Activated CD4-positive, alpha-beta T cell treated with anti-CD3 and anti-CD28 coated beads for 36 hours (primary cell): ENCODE measurements around the gene TREML2. TPM values are rescaled to one million over a fixed set of nuclear protein-coding genes. Genes with fewer than 3 reads are reported as not detected.
A peak's percentile ranks its signal among the peaks of the same experiment; 100 is the strongest.

Experiments
- ATAC-seq: fragments of 200-7000 bp; cut with Tn5 transposase; one replicate; pipeline ENCODE4 v1.10.0; 2021; ENCODE audit warnings: mild to moderate bottlenecking, moderate library complexity
- CTCF ChIA-PET: fragments of 350-600 bp; sonication (Branson Sonifier 250); formaldehyde crosslinking; loops from one replicate; lab custom pipeline; 2021; ENCODE audit warnings: antibody characterized with exemption; lab: Charles Lee
- POLR2A ChIA-PET: fragments of 350-600 bp; sonication (Branson Sonifier 250); formaldehyde crosslinking; loops from one replicate; lab custom pipeline; 2021; ENCODE audit warnings: antibody characterized with exemption, inconsistent platforms; lab: Charles Lee
- DNase-seq: peaks from one replicate; pipeline ENCODE4 v3.0.0-alpha.2; 2020
- H3K27ac Mint-ChIP-seq: one replicate; pipeline ENCODE4 v1.8.0; 2021; ENCODE audit warnings: mixed read lengths
- H3K27me3 Mint-ChIP-seq: one replicate; pipeline ENCODE4 v1.8.0; 2021; ENCODE audit warnings: mixed read lengths
- H3K36me3 Mint-ChIP-seq: one replicate; pipeline ENCODE4 v1.8.0; 2021; ENCODE audit warnings: low read depth, mixed read lengths
- H3K4me1 Mint-ChIP-seq: one replicate; pipeline ENCODE4 v1.8.0; 2021; ENCODE audit warnings: mixed read lengths
- H3K4me3 Mint-ChIP-seq: one replicate; pipeline ENCODE4 v1.8.0; 2021; ENCODE audit warnings: mild to moderate bottlenecking, moderate library complexity, mixed read lengths
- H3K9me3 Mint-ChIP-seq: one replicate; pipeline ENCODE4 v1.8.0; 2021; ENCODE audit warnings: low read depth, mixed read lengths
- intact Hi-C, 2 experiments: fragments of 100-400 bp; cut with DNase I in 1 of 2; cut with micrococcal nuclease in 1 of 2; formaldehyde crosslinking; loops; one replicate each; pipeline versions ENCODE4 v1.14.2 to v1.15.1; 2022 to 2024; cut with DNase I, micrococcal nuclease
- total RNA-seq, 2 experiments: library from RNA; stranded (reverse); gene quantifications; one replicate each; pipeline ENCODE4 v1.2.3, GENCODE V29; 2021

TREML2 gene
- total RNA-seq, 2 experiments from 2014 or later = 7.1 to 8.2 TPM

DNA sequence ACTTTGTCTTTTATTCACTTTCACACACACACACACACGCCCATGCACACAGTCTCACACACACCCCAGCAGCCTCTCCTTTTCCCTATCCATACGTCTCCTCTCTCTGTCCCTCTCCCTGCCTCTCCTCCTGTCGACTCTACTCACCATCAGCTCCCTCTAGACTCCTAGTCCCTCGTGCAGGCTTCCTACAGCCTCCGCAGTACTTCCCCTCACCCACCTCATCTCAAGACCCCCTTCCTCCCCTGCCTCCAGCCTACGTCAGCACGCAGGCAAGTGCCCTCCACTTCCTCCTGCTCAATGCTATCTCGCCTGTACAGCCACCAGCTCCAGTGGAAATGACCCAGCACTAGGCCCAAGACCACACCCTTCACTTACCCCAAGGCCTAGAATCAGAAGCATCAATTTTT, 820 bp upstream of the TREML2 start:
- peaks cover 2% of the 10 kb centered on the region for H3K36me3 Mint-ChIP-seq
- H3K9me3 Mint-ChIP-seq = no peaks in the 10 kb centered on the region
- peaks cover 52% of the 10 kb centered on the region for H3K4me1 Mint-ChIP-seq
- peak overlapping the region; percentile 93 for H3K27ac Mint-ChIP-seq
- no peaks in the 10 kb centered on the region for H3K27me3 Mint-ChIP-seq
- ATAC-seq = no peak
- no peak for DNase-seq
- ChIA-PET POLR2A (no interaction called here), CTCF (interaction anchor here (0.6 to 1.1 kb wide), 3 partner anchors 10 to 131 kb away, joined by 3 to 6 read pairs (median 3); no protein-coding TSS in a partner anchor)
- intact Hi-C loops = no loop called here
- H3K4me3 Mint-ChIP-seq = peak overlapping the region; percentile 71

DNA sequence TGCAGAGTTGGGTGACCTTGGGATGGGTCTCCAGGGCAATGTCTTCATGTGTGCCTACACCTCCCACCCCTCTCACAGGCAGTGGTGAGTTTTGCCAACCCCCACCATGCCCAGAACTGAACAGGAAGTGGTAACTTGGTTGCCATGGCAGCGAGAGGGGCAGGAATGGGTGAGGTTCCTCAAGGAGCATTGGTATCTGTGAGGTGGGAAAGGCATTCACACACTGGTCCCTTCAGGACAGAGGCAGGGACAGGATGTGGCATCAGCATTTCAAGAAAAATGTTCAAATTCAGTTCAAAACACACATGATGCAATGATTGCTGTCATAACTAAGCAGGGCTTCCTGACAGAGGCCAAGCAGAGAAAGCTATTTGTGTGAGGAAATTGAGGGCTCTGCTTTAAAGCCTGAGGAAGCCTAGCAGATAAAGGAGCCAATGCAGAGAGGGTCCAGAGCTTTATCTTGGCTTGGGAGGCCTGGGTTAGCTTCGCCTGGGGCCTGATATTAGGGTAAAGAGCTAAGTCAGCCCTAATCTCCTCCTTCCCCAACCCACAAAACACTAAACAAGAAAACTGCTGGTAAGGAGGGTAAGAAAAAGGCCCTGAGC, 551 bp downstream of the TREML2 start:
- H3K27me3 Mint-ChIP-seq = no peaks in the 10 kb centered on the region
- H3K27ac Mint-ChIP-seq = peak overlapping the region; percentile 93
- POLR2A ChIA-PET = interaction anchor here (0.6 to 1.5 kb wide), 2 partner anchors 96 to 134 kb away, joined by 4 read pairs; no protein-coding TSS in a partner anchor
- CTCF ChIA-PET = interaction anchor here (0.6 to 3.0 kb wide), 7 partner anchors 9 to 126 kb away, joined by 3 to 15 read pairs (median 4); no protein-coding TSS in a partner anchor
- peak overlapping the region; percentile 71 for H3K4me3 Mint-ChIP-seq
- intact Hi-C loops = loop anchor here in 1 of 2 experiments (1.0 kb wide), 1 partner anchor 128 kb away; the partner anchor contains the start of genes NFYA and OARD1
- peaks cover 2% of the 10 kb centered on the region for H3K36me3 Mint-ChIP-seq
- peak; percentile 56 for ATAC-seq
- H3K9me3 Mint-ChIP-seq = no peaks in the 10 kb centered on the region
- H3K4me1 Mint-ChIP-seq = peaks cover 55% of the 10 kb centered on the region
- peak; percentile 78 for DNase-seq

DNA sequence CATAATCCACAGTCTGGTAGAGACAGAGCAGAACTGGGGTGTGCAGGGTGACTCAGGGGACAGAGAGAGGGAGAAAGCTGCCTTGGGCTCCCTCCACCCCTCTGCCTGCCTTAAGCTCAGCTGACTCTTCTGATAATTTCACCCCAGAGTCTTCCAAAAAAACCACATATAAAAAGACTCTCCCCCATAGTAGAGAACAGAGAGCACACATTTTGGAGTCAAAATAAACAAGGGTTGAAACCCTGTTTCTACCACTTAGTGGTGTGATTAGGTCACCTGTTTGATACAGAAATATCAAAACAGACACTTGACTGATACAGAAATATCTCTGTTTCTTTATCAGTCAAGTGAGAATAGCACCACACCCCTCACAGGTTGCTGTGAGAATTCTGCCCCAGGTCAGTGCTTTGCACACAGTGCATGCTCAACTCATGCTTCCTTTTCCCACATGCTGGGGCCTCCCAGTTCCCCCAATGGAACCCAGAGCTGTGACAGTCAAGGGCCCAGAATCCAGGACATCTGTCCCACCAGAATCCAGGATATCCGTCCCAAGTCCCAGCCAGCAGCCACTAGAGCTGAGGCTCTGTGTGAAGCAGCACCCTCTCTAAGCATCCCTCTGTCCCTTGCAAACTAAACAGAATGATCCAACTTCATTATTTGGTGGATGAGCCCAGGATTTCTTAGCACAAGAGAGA, 1.2 kb downstream of the TREML2 start:
- CTCF ChIA-PET = interaction anchor here (0.6 to 3.0 kb wide), 7 partner anchors 8 to 125 kb away, joined by 3 to 15 read pairs (median 4); no protein-coding TSS in a partner anchor
- intact Hi-C loops = loop anchor here (1.0 to 2.0 kb wide), 4 partner anchors 95 to 127 kb away; partner anchors contain the start of genes NFYA (in 1 of the 2) and OARD1 (in 1 of the 2)
- Mint-ChIP-seq H3K27ac (peak overlapping the region; percentile 93), H3K36me3 (peaks cover 4% of the 10 kb centered on the region), H3K27me3 (no peaks in the 10 kb centered on the region), H3K4me3 (peak overlapping the region; percentile 71), H3K4me1 (peaks cover 58% of the 10 kb centered on the region), H3K9me3 (no peaks in the 10 kb centered on the region)
- ATAC-seq (peak; percentile 75), DNase-seq (peak; percentile 66)
- POLR2A ChIA-PET = interaction anchor here (0.6 to 1.5 kb wide), 2 partner anchors 96 to 134 kb away, joined by 4 read pairs; no protein-coding TSS in a partner anchor

DNA sequence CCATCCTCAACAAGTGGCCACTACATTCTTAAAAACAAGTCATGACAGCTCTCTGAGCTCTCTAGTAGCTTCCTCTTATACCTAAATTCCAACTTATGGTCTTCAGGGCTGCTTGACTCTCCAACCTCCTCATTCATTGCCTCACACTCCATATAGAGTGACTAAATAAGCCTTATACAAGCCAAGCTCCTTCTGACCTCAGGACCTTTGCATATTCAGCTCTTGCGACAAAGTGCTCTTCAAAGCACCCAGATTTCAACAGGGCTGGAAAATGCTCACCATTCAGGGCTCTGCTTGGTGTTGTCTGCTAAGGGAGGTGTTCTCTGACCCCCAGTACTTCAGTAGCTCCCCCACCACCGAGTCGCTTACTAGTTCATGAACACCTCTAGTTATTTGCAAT, 3.7 kb downstream of the TREML2 start:
- Mint-ChIP-seq H3K4me3 (no peak overlapping the region), H3K27me3 (no peaks in the 10 kb centered on the region), H3K27ac (peak overlapping the region; percentile 26), H3K9me3 (no peaks in the 10 kb centered on the region), H3K4me1 (peaks cover 52% of the 10 kb centered on the region), H3K36me3 (peaks cover 5% of the 10 kb centered on the region)
- intact Hi-C loops = no loop called here
- ChIA-PET CTCF (interaction anchor here (1.0 to 1.6 kb wide), 2 partner anchors 15 to 110 kb away, joined by 3 to 6 read pairs; no protein-coding TSS in a partner anchor), POLR2A (no interaction called here)
- ATAC-seq (no peak), DNase-seq (no peak)

DNA sequence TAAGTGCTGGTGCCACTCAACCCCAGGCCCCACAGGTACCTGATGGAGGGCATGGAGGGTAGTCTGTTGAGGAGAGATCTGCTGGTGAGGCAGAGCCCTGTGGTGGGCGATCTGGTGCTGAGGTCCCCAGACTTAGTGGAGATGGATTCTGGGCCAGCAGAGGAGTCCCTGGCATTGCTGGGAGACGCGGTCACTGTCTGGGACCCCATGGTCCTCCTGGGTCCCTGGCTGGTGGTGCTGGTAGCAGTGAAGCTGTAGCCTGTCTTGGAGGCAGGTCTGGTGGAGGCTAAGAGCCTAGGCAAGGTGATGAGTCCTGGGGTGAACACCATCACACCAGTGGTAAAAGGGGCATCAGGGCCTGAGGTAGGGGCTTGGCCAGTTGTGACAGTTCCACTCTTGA, 6.6 kb downstream of the TREML2 start:
- no peaks in the 10 kb centered on the region for H3K27me3 Mint-ChIP-seq
- ChIA-PET CTCF (interaction anchor here (1.1 kb wide), 1 partner anchor 14 kb away, joined by 3 read pairs; no protein-coding TSS in a partner anchor), POLR2A (no interaction called here)
- DNase-seq = no peak
- intact Hi-C loops = no loop called here
- ATAC-seq = no peak
- H3K4me3 Mint-ChIP-seq = no peak overlapping the region
- H3K9me3 Mint-ChIP-seq = peaks cover 4% of the 10 kb centered on the region
- peaks cover 3% of the 10 kb centered on the region for H3K36me3 Mint-ChIP-seq
- peaks cover 23% of the 10 kb centered on the region for H3K4me1 Mint-ChIP-seq
- H3K27ac Mint-ChIP-seq = no peak overlapping the region

DNA sequence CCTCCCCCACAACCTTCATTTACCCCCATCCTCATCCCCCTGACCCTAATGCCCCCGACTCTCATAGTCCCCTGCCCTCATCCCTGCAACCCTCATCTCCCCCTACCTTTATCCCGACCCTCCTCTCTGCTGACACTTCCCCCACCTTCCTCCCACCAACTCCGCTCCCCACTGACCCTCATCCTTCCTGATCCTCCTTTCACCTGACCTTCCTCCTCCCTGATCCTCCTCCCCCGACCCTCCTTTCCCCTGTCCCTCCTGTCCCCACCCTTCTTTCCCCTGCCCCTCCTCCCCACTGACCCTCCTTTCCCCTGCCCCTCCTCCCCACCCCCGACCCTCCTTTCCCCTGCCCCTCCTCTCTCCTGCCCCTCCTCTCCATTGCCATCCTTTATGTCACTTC, 7.1 kb downstream of the TREML2 start:
- Mint-ChIP-seq H3K27me3 (no peaks in the 10 kb centered on the region), H3K4me3 (no peak overlapping the region), H3K36me3 (peaks cover 3% of the 10 kb centered on the region), H3K27ac (no peak overlapping the region), H3K4me1 (peaks cover 18% of the 10 kb centered on the region), H3K9me3 (peaks cover 6% of the 10 kb centered on the region)
- intact Hi-C loops = no loop called here
- CTCF ChIA-PET = no interaction called here
- POLR2A ChIA-PET = no interaction called here
- DNase-seq = no peak
- no peak for ATAC-seq

DNA sequence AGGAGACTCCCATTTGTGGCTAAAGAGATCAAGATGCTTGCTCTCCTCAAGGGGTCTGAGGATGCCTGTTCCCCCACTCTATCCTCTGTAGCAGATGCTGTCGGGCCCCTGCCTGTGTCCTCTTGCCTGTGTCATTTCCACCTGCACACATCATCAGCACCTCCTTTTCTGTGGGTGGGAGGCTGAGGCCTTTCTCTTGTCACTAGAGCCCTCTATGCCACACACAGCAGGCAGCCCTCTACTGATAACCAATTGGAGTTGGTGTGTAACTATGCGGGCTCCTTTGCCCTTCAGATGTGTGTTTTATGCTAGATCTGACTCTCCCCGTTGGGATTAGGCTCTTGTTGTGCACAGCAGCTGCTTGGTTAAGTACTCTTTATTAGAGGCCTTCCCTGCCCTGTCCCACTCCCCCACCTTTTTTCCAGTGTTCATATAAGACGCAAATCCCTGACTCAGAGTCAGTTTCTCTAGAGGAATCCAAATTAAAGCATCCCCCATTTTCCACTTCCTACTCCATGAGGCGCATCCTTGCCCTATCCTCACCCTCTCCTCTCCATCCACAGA, 7.7 kb downstream of the TREML2 start:
- DNase-seq (no peak), ATAC-seq (peak; percentile 56)
- H3K27me3 Mint-ChIP-seq = no peaks in the 10 kb centered on the region
- H3K4me1 Mint-ChIP-seq = peaks cover 18% of the 10 kb centered on the region
- CTCF ChIA-PET = interaction anchor here (1.3 kb wide), 1 partner anchor 18 kb away, joined by 3 read pairs; no protein-coding TSS in a partner anchor
- POLR2A ChIA-PET = no interaction called here
- H3K36me3 Mint-ChIP-seq = peaks cover 3% of the 10 kb centered on the region
- H3K4me3 Mint-ChIP-seq = no peak overlapping the region
- intact Hi-C loops = no loop called here
- no peak overlapping the region for H3K27ac Mint-ChIP-seq
- peaks cover 6% of the 10 kb centered on the region for H3K9me3 Mint-ChIP-seq

DNA sequence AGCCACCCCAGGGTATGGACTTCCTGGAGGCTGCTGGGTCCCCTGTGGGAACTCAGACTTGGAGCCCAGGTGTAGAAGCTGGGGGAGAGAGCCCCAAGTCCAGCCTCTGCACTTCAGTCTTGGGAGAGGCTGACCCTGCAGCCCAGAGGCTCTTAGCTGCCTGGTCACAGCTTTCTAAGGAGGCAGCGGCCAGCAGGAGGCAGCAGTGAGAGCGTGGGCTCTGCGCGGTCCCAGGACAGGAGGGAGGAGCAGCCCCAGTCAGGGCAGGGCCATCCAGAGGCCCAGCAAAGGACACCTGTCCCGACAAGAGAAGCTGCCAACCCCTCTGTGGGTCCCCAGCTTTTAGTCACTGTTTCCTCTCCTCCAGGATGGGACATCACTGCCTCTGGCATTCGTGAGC, 9.4 kb downstream of the TREML2 start:
- POLR2A ChIA-PET = no interaction called here
- Mint-ChIP-seq H3K27ac (no peak overlapping the region), H3K4me3 (no peak overlapping the region), H3K36me3 (peaks cover 3% of the 10 kb centered on the region), H3K27me3 (no peaks in the 10 kb centered on the region), H3K9me3 (peaks cover 6% of the 10 kb centered on the region), H3K4me1 (peaks cover 9% of the 10 kb centered on the region)
- peak; percentile 71 for DNase-seq
- intact Hi-C loops = loop anchor here (1.0 to 2.0 kb wide), 2 partner anchors 127 to 128 kb away; no protein-coding TSS in a partner anchor
- CTCF ChIA-PET = interaction anchor here (0.6 to 3.6 kb wide), 9 partner anchors 9 to 129 kb away, joined by 3 to 15 read pairs (median 4); partner anchors contain the start of gene TREML2
- ATAC-seq = peak; percentile 75

DNA sequence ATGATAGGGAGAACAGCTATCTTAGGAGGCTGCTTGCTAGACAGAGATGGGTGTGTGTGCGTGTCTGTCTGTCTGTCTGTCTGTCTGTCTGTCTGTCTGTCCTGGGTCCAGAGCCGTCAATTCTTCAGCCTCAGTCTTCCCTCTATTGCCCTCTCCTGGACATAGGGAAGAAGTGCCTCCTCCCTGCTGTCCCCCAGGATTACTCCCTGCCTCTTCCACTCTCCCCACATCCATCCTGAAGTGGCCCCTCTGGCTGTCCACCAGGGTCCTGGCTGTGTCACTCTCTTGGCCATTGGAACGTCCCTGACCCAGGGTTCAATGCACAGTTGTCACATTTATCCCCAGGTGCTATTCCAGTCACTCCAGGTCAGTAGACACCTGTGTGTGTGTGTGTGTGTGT, 10.2 kb downstream of the TREML2 start:
- ATAC-seq (no peak), DNase-seq (no peak)
- ChIA-PET CTCF (interaction anchor here (0.6 to 3.6 kb wide), 5 partner anchors 10 to 130 kb away, joined by 3 to 15 read pairs (median 4); no protein-coding TSS in a partner anchor), POLR2A (no interaction called here)
- intact Hi-C loops = loop anchor here (1.0 to 2.0 kb wide), 2 partner anchors 128 to 129 kb away; no protein-coding TSS in a partner anchor
- Mint-ChIP-seq H3K36me3 (peaks cover 3% of the 10 kb centered on the region), H3K4me3 (no peak overlapping the region), H3K4me1 (peaks cover 10% of the 10 kb centered on the region), H3K9me3 (peaks cover 6% of the 10 kb centered on the region), H3K27ac (no peak overlapping the region), H3K27me3 (no peaks in the 10 kb centered on the region)

DNA sequence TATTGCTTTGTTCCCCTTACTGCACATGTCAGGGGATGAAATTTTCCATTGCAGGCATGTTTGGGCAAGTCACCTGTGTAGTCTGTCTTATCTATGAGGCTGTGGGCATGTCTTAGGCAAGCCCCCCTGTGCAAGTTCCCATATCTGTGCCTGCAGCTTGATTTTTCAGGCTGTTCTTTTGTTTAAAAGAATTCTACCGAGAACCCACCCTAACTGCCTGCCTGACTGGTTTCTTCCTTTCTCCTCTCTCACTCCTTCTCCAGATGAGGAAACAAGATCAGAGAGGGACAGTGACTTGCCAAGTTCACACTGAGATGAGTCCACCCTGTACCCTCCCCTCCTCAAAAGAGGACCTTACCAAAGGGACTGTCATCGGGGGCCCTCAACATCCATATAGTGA, 11.0 kb downstream of the TREML2 start:
- Mint-ChIP-seq H3K36me3 (peaks cover 3% of the 10 kb centered on the region), H3K4me1 (peaks cover 10% of the 10 kb centered on the region), H3K27me3 (no peaks in the 10 kb centered on the region), H3K9me3 (peaks cover 6% of the 10 kb centered on the region), H3K4me3 (no peak overlapping the region), H3K27ac (no peak overlapping the region)
- intact Hi-C loops = loop anchor here in 1 of 2 experiments (2.0 to 10.0 kb wide), 2 partner anchors 115 to 129 kb away; partner anchors contain the start of genes NFYA and OARD1
- DNase-seq (no peak), ATAC-seq (no peak)
- CTCF ChIA-PET = interaction anchor here (0.6 to 3.6 kb wide), 7 partner anchors 9 to 130 kb away, joined by 3 to 15 read pairs (median 4); no protein-coding TSS in a partner anchor
- POLR2A ChIA-PET = no interaction called here
